ENCODE results near the gene CCDC127. TPM values are rescaled to one million over a fixed set of nuclear protein-coding genes. Genes with fewer than 3 reads are reported as not detected.
A peak's percentile ranks its signal among the peaks of the same experiment; 100 is the strongest.

The CCDC127 gene
- total RNA-seq, 1 donor: 4.3 TPM

GRCh38 chr5:181160-181559 is 36.8 kb downstream of the CCDC127 start:
- H4K20me1 ChIP-seq (ENCODE audit: insufficient read depth, low read length): no peaks in the 10 kb centered on the region
- no peak overlapping the region for H2AFZ ChIP-seq (ENCODE audit: low read length)
- no peaks in the 10 kb centered on the region for H3K79me2 ChIP-seq (ENCODE audit: insufficient read depth, low read length)
- H3K36me3 ChIP-seq (ENCODE audit: insufficient read depth, low read length): no peaks in the 10 kb centered on the region
- peak; percentile 54 for DNase-seq (ENCODE audit: insufficient read length, low spot score, missing footprints)
- no peak overlapping the region for H3K4me2 ChIP-seq (ENCODE audit: insufficient read depth, low read length)
- TF ChIP-seq, protein P1, sequence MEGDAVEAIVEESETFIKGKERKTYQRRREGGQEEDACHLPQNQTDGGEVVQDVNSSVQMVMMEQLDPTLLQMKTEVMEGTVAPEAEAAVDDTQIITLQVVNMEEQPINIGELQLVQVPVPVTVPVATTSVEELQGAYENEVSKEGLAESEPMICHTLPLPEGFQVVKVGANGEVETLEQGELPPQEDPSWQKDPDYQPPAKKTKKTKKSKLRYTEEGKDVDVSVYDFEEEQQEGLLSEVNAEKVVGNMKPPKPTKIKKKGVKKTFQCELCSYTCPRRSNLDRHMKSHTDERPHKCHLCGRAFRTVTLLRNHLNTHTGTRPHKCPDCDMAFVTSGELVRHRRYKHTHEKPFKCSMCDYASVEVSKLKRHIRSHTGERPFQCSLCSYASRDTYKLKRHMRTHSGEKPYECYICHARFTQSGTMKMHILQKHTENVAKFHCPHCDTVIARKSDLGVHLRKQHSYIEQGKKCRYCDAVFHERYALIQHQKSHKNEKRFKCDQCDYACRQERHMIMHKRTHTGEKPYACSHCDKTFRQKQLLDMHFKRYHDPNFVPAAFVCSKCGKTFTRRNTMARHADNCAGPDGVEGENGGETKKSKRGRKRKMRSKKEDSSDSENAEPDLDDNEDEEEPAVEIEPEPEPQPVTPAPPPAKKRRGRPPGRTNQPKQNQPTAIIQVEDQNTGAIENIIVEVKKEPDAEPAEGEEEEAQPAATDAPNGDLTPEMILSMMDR (IDR thresholded peaks at IDR 0.05; ENCODE audit: extremely low read depth, low read depth, low read length): no peak
- H3K9me3 ChIP-seq (ENCODE audit: low read depth, low read length): no peaks in the 10 kb centered on the region
- H3K4me3 ChIP-seq (ENCODE audit: insufficient read depth, low read length): no peak overlapping the region
- H3K27me3 ChIP-seq (ENCODE audit: insufficient read depth, low read length): peaks cover 37% of the 10 kb centered on the region
- no peak overlapping the region for H3K27ac ChIP-seq (ENCODE audit: low read depth, low read length)
- H3K4me1 ChIP-seq (ENCODE audit: insufficient read depth, low read length): no peaks in the 10 kb centered on the region

- H3K4me3 ChIP-seq (ENCODE audit: insufficient read depth, low read length): no peak overlapping the region
- H3K9me3 ChIP-seq (ENCODE audit: low read depth, low read length): no peaks in the 10 kb centered on the region
- TF ChIP-seq, protein P1 (IDR thresholded peaks at IDR 0.05; ENCODE audit: extremely low read depth, low read depth, low read length): no peak
- H3K27me3 ChIP-seq (ENCODE audit: insufficient read depth, low read length): peaks cover 39% of the 10 kb centered on the region
- DNase-seq (ENCODE audit: insufficient read length, low spot score, missing footprints): peak; percentile 35
- no peaks in the 10 kb centered on the region for H4K20me1 ChIP-seq (ENCODE audit: insufficient read depth, low read length)
- no peak overlapping the region for H3K4me2 ChIP-seq (ENCODE audit: insufficient read depth, low read length)
- H3K79me2 ChIP-seq (ENCODE audit: insufficient read depth, low read length): no peaks in the 10 kb centered on the region
- H3K27ac ChIP-seq (ENCODE audit: low read depth, low read length): no peak overlapping the region
- no peaks in the 10 kb centered on the region for H3K36me3 ChIP-seq (ENCODE audit: insufficient read depth, low read length)
- H2AFZ ChIP-seq (ENCODE audit: low read length): no peak overlapping the region
- H3K4me1 ChIP-seq (ENCODE audit: insufficient read depth, low read length): no peaks in the 10 kb centered on the region
These were observed 37.6 kb downstream of the CCDC127 start for GRCh38 chr5:180286-180918.

- Histone ChIP-seq H3K27me3 (ENCODE audit: insufficient read depth, low read length) (peaks cover 39% of the 10 kb centered on the region), H3K36me3 (ENCODE audit: insufficient read depth, low read length) (no peaks in the 10 kb centered on the region), H3K79me2 (ENCODE audit: insufficient read depth, low read length) (no peaks in the 10 kb centered on the region), H3K4me2 (ENCODE audit: insufficient read depth, low read length) (no peak overlapping the region), H3K9me3 (ENCODE audit: low read depth, low read length) (no peaks in the 10 kb centered on the region), H3K4me1 (ENCODE audit: insufficient read depth, low read length) (no peaks in the 10 kb centered on the region), H3K27ac (ENCODE audit: low read depth, low read length) (no peak overlapping the region), H4K20me1 (ENCODE audit: insufficient read depth, low read length) (no peaks in the 10 kb centered on the region), H2AFZ (ENCODE audit: low read length) (no peak overlapping the region), H3K4me3 (ENCODE audit: insufficient read depth, low read length) (no peak overlapping the region)
- no peak for DNase-seq (ENCODE audit: insufficient read length, low spot score, missing footprints)
- TF ChIP-seq, protein P1 (IDR thresholded peaks at IDR 0.05; ENCODE audit: extremely low read depth, low read depth, low read length): no peak
These were observed 38.6 kb downstream of the CCDC127 start for GRCh38 chr5:179401-179800.

GRCh38 chr5:178110-178509 is 39.8 kb downstream of the CCDC127 start:
- H3K9me3 ChIP-seq (ENCODE audit: low read depth, low read length): no peaks in the 10 kb centered on the region
- no peak overlapping the region for H3K27ac ChIP-seq (ENCODE audit: low read depth, low read length)
- H3K4me1 ChIP-seq (ENCODE audit: insufficient read depth, low read length): no peaks in the 10 kb centered on the region
- H2AFZ ChIP-seq (ENCODE audit: low read length): no peak overlapping the region
- H3K27me3 ChIP-seq (ENCODE audit: insufficient read depth, low read length): peaks cover 39% of the 10 kb centered on the region
- TF ChIP-seq, protein P1 (IDR thresholded peaks at IDR 0.05; ENCODE audit: extremely low read depth, low read depth, low read length): no peak
- peak; percentile 6 for DNase-seq (ENCODE audit: insufficient read length, low spot score, missing footprints)
- no peaks in the 10 kb centered on the region for H4K20me1 ChIP-seq (ENCODE audit: insufficient read depth, low read length)
- H3K79me2 ChIP-seq (ENCODE audit: insufficient read depth, low read length): no peaks in the 10 kb centered on the region
- H3K36me3 ChIP-seq (ENCODE audit: insufficient read depth, low read length): no peaks in the 10 kb centered on the region
- H3K4me2 ChIP-seq (ENCODE audit: insufficient read depth, low read length): no peak overlapping the region
- no peak overlapping the region for H3K4me3 ChIP-seq (ENCODE audit: insufficient read depth, low read length)

Measured in osteoblast (primary cell).